IMR-90 (cell line): ENCODE data around the gene LMNTD2. TPM values are rescaled to one million over a fixed set of nuclear protein-coding genes. Genes with fewer than 3 reads are reported as not detected.

ENCODE experiments used
- ATAC-seq: fragments of 200-7000 bp; cut with Tn5 transposase; 2 replicates; pipeline ENCODE4 v1.9.1; 2020; ENCODE audit warnings: low read depth, mild to moderate bottlenecking, moderate library complexity
- BruUV-seq: library from RNA; stranded (reverse); fragments of 400-500 nt; replicated peaks from 2 replicates; lab custom pipeline; 2021; lab: Mats Ljungman, UMichigan
- CTCF ChIA-PET: fragments of 300-600 bp; formaldehyde crosslinking; extraction: SDS; loops from one replicate; lab custom pipeline; 2021; ENCODE audit warnings: antibody characterized with exemption; lab: Yijun Ruan, JAX
- POLR2A ChIA-PET: fragments of 300-600 bp; sonication (Branson Sonifier 250); formaldehyde crosslinking; loops from one replicate; lab custom pipeline; 2022; ENCODE audit warnings: antibody characterized with exemption; ENCODE audit not compliant: unreplicated experiment; lab: Charles Lee
- DNase-seq: peaks from one replicate; pipeline ENCODE4 v3.0.0; 2013
- H2AFZ ChIP-seq: replicated peaks from 2 replicates; pipeline ENCODE3; 2013; ENCODE audit warnings: low read length, mild to moderate bottlenecking; ENCODE audit not compliant: poor library complexity
- H2AK5ac ChIP-seq: 2 replicates; pipeline ENCODE4 v1.6.1; 2013; ENCODE audit warnings: low read depth, low read length, inconsistent platforms
- H2AK9ac ChIP-seq: replicated peaks from 2 replicates; pipeline ENCODE3; 2013; ENCODE audit warnings: mild to moderate bottlenecking, low read depth, low read length, moderate library complexity; ENCODE audit not compliant: poor library complexity
- H2BK120ac ChIP-seq: 2 replicates; pipeline ENCODE4 v1.6.1; 2013; ENCODE audit warnings: low read depth, low read length, inconsistent platforms
- H2BK15ac ChIP-seq: 3 replicates; pipeline ENCODE4 v1.6.1; 2013; ENCODE audit warnings: low read depth, low read length, inconsistent platforms
- H2BK20ac ChIP-seq: 2 replicates; pipeline ENCODE4 v1.6.1; 2013; ENCODE audit warnings: low read depth, mild to moderate bottlenecking, inconsistent platforms, low read length, moderate library complexity
- H2BK5ac ChIP-seq: 2 replicates; pipeline ENCODE4 v1.6.1; 2013; ENCODE audit warnings: mild to moderate bottlenecking, low read depth, low read length, inconsistent platforms; ENCODE audit not compliant: poor library complexity, severe bottlenecking
- H3K14ac ChIP-seq: replicated peaks from 2 replicates; pipeline ENCODE4 v1.6.1; 2013; ENCODE audit warnings: low read depth, low read length, inconsistent platforms
- H3K18ac ChIP-seq: 2 replicates; pipeline ENCODE4 v1.6.1; 2013; ENCODE audit warnings: low read depth, low read length, control low read depth
- H3K23ac ChIP-seq: 2 replicates; pipeline ENCODE4 v1.6.1; 2013; ENCODE audit warnings: low read depth, low read length, inconsistent platforms
- H3K27ac ChIP-seq: 2 replicates; pipeline ENCODE4 v1.5.1; 2013; ENCODE audit warnings: mild to moderate bottlenecking, control low read depth, low read length; ENCODE audit not compliant: insufficient read depth
- H3K27me3 ChIP-seq: 2 replicates; pipeline ENCODE4 v1.6.1; 2013; ENCODE audit warnings: low read length; ENCODE audit not compliant: control insufficient read depth, insufficient read depth
- H3K36me3 ChIP-seq: 2 replicates; pipeline ENCODE4 v1.6.1; 2013; ENCODE audit warnings: low read length, mixed read lengths; ENCODE audit not compliant: control insufficient read depth, insufficient read depth
- H3K4ac ChIP-seq: 2 replicates; pipeline ENCODE4 v1.6.1; 2013; ENCODE audit warnings: low read depth, low read length, inconsistent platforms
- H3K4me1 ChIP-seq: 2 replicates; pipeline ENCODE4 v1.6.1; 2013; ENCODE audit warnings: low read length, mixed read lengths; ENCODE audit not compliant: control insufficient read depth, insufficient read depth
- H3K4me2 ChIP-seq: 2 replicates; pipeline ENCODE4 v1.6.1; 2013; ENCODE audit warnings: low read depth, mild to moderate bottlenecking, control low read depth, low read length, moderate library complexity
- H3K4me3 ChIP-seq: 2 replicates; pipeline ENCODE4 v1.5.1; 2013; ENCODE audit warnings: low read depth, mild to moderate bottlenecking, control low read depth, low read length, moderate library complexity; ENCODE audit not compliant: insufficient read depth
- H3K56ac ChIP-seq: 2 replicates; pipeline ENCODE4 v1.6.1; 2013; ENCODE audit warnings: low read length, inconsistent platforms; ENCODE audit not compliant: insufficient read depth; ENCODE audit errors: extremely low read depth
- H3K79me1 ChIP-seq, 2 experiments: 2 replicates each; pipeline ENCODE4 v1.6.1; 2013; ENCODE audit warnings: low read length in 2 of 2, inconsistent platforms in 1 of 2, low read depth in 1 of 2
- H3K9ac ChIP-seq: 2 replicates; pipeline ENCODE4 v1.6.1; 2013; ENCODE audit warnings: low read depth, low read length, control low read depth
- H3K9me1 ChIP-seq: 2 replicates; pipeline ENCODE4 v1.6.1; 2013; ENCODE audit warnings: low read length, inconsistent platforms; ENCODE audit not compliant: insufficient read depth
- H3K9me3 ChIP-seq: 2 replicates; pipeline ENCODE4 v1.6.1; 2013; ENCODE audit warnings: low read length; ENCODE audit not compliant: control insufficient read depth, insufficient read depth
- H4K20me1 ChIP-seq: 2 replicates; pipeline ENCODE4 v1.6.1; 2013; ENCODE audit warnings: low read length, inconsistent platforms; ENCODE audit not compliant: insufficient read depth
- H4K5ac ChIP-seq: 2 replicates; pipeline ENCODE4 v1.6.1; 2013; ENCODE audit warnings: mild to moderate bottlenecking, low read depth, low read length, control low read depth
- H4K8ac ChIP-seq, 2 experiments: 2 replicates each; pipeline ENCODE4 v1.6.1; 2013; ENCODE audit warnings: low read depth in 2 of 2, low read length in 2 of 2, control low read depth in 1 of 2, inconsistent platforms in 1 of 2
- H4K91ac ChIP-seq: 2 replicates; pipeline ENCODE4 v1.6.1; 2013; ENCODE audit warnings: low read depth, low read length, inconsistent platforms; ENCODE audit not compliant: insufficient read depth
- BHLHE40 ChIP-seq: fragments of 150-350 bp; IDR thresholded peaks from 2 replicates; pipeline ENCODE4 v1.6.1; 2016; ENCODE audit warnings: mild to moderate bottlenecking, low read depth, low read length
- FOS ChIP-seq: fragments of 150-350 bp; IDR thresholded peaks from 2 replicates; pipeline ENCODE4 v1.6.1; 2016; ENCODE audit warnings: low read depth, low read length
- POLR2A ChIP-seq: IDR thresholded peaks from 2 replicates; pipeline ENCODE4 v1.6.1; 2012; ENCODE audit warnings: mild to moderate bottlenecking, low read depth, low read length
- WGBS, 2 experiments: methylation state at CpG; one replicate each; pipeline versions ENCODE4 v1.1.5 to v1.1.7; 2013; ENCODE audit warnings: missing lambda C conversion rate in 2 of 2; ENCODE audit not compliant: insufficient read length in 1 of 2; ENCODE audit errors: extremely low coverage in 2 of 2; 5-methylcytosine and 5-hydroxymethylcytosine counted together
- dilution Hi-C: fragments of 300-500 bp; cut with HindIII; formaldehyde crosslinking; loops from one replicate; pipeline ENCODE4 v1.14.3; 2018; ENCODE audit warnings: low sequenced_read_pairs; ENCODE audit not compliant: unreplicated experiment
- in situ Hi-C: fragments of 300-500 bp; cut with MboI; formaldehyde crosslinking; loops from 3 replicates; pipeline ENCODE4 v1.14.3; 2019; ENCODE audit warnings: low sequenced_read_pairs, inconsistent platforms, mixed read lengths
- intact Hi-C: fragments of 100-400 bp; cut with micrococcal nuclease; formaldehyde crosslinking; loops from 2 replicates; pipeline ENCODE4 v1.10.0; 2022
- polyA plus RNA-seq, 3 experiments: library from polyadenylated mRNA; depleted of rRNA; stranded (reverse); fragments of >200 nt; gene quantifications; 2 replicates each; pipeline ENCODE4 v1.2.3, GENCODE V29; 2012; ENCODE audit warnings: low replicate concordance in 1 of 3
- total RNA-seq: library from RNA; depleted of rRNA; stranded (reverse); fragments of >200 nt; gene quantifications from 2 replicates; pipeline ENCODE4 v1.2.3, GENCODE V29; 2012

LMNTD2 gene
- total and polyA plus RNA-seq, 2 of the 4 experiments (the other 2 are of a cell fraction): 0.18 to 1.3 TPM

- TF ChIP-seq FOS (no peak), BHLHE40 (no peak)
Observed at GRCh38 chr11:532986-533585, 27.5 kb downstream of the LMNTD2 start (continued).

- Histone ChIP-seq H3K9me1 (peaks cover 3% of the 10 kb centered on the region; the same call in 1 of the 2 replicates), H4K5ac (no peak overlapping the region), H3K18ac (no peak overlapping the region), H3K4me2 (no peak overlapping the region), H3K79me1 (peaks cover 3 to 24% of the 10 kb centered on the region in 2 experiments; a peak in 3 of 4 replicates), H2BK5ac (no peak overlapping the region), H3K9me3 (no peaks in the 10 kb centered on the region), H3K14ac (no peak overlapping the region), H3K4me1 (peaks cover 12% of the 10 kb centered on the region), H2BK120ac (no peak overlapping the region), H3K4ac (no peak overlapping the region), H2AK5ac (no peak overlapping the region), H2AK9ac (no peak overlapping the region), H4K20me1 (peaks cover 24% of the 10 kb centered on the region), H3K23ac (no peak overlapping the region), H2BK15ac (no peak overlapping the region), H3K36me3 (peaks cover 24% of the 10 kb centered on the region; the same call in 1 of the 2 replicates), H3K27me3 (no peaks in the 10 kb centered on the region), H3K27ac (no peak overlapping the region), H2BK20ac (no peak overlapping the region), H3K9ac (no peak overlapping the region), H2AFZ (no peak overlapping the region), H4K8ac (no peak overlapping the region), H3K4me3 (no peak overlapping the region), H3K56ac (no peak overlapping the region), H4K91ac (no peak overlapping the region)
- in situ Hi-C loops (no loop called here), dilution Hi-C loops (no loop called here), intact Hi-C loops (no loop called here)
- no peak for TF ChIP-seq POLR2A
- no peak for DNase-seq
- ATAC-seq: no peak
- ChIA-PET POLR2A (no interaction called here), CTCF (no interaction called here)
- no TSS peak for BruUV-seq
- WGBS, 2 experiments: 92% methylated on average over 9 of the region's 23 CpGs; no CpG with 5 or more reads in 1 of the 2 experiments
Observed at GRCh38 chr11:532527-532985, 28.0 kb downstream of the LMNTD2 start.
